NCI-H146 treated with DMSO at 0.1 percent for 48 hours (cell line): ENCODE data around the gene ZMYND10.

Experiments used
- DNase-seq: peaks from one replicate; lab custom pipeline; 2025; ENCODE audit not compliant: unreplicated experiment; lab: John Stamatoyannopoulos, UW

Gene ZMYND10

DNA sequence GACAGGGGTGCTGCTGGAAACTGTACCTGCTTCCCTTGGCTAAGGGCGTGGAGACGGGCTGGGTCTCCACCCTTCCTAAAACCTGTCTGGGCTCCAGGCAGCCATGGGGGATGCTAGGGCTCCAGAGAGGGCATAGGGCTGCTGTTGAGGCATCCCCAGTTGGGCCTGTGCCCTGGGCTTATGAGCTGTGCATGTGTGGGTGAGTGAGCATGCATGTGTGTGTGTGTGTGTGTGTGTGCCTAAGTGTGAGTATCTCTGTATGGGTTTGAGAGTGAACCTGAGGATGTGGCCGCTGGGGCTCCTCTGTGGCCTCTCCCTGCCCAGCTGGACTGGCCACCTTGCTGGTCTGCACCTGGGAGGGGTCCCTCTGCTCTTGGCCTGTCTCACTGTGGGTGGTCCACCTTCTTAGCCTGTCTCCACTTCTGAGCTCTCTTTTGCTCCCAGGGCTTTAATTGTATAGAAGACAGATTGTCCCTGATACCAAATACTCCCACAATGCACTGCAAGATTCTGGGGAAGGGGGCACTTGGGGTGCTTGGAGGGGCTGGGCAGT, 25.7 kb upstream of the ZMYND10 start:
- DNase-seq = no peak

DNA sequence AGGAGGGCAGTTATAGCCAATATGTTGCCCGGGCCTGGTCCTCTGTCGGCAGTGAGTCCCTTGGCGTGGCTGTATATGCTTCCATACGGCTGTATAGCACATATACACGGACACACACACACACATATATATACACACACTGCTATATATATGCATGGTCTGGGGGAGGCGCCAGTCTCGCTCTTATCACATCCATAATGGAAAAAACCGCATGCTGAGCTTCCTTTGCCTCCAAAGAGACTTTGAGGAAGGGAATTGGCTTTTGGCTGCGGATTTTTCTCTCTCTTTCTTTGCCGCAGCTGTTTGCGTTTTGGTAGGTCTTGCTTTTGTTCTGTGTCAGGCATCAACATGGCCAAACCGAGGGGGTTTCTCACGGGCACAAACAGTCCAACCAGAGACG, 25.1 kb upstream of the ZMYND10 start:
- no peak for DNase-seq

DNA sequence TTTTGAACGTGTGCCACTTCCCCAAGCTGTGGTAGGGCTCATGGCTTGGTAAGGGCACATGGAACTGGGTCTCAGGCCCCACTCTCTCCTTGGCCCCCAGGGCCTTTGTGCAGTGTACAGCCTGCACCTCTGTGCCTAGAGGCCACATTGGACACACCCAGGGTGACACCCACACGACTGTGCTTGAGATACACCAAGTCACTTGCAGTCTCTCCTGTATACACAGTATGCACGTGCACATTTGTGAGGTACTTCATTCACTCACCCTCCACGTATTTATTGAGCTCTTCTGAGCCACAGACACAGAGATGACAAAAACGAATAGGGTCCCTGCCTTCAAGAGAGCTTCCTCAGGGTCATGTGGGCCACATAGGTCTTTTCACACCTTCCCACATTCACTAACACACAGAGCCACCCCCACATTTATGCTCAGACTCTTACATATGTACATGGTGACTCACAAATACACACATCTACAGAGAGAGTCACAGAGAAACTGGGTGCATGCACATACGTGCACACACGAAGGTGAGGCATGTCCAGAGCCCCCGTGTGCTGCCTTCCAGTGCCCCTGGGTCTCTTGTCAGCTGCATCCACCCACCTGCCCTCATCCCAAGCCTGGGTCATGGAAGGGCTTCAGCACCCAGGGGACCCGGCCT, 23.6 kb upstream of the ZMYND10 start:
- no peak for DNase-seq

DNA sequence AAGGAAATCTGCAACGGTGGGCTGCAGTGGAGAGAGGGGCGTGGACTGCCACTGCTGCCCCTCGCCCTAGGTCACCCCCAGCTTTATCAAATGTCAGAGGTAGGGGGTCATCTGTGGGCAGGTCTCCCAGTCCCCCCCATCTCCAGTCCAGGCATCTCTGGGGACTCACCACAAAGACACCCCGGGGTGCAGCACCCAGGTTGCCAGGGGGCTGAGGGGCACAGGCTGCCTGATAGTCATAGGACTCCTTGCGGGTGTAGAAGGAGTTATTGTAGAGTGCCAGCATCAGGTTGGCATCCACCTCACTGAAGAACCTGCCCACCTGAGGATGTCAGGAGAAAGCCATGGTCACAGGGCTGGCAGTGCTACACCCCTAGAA, 20.3 kb upstream of the ZMYND10 start:
- DNase-seq = no peak

DNA sequence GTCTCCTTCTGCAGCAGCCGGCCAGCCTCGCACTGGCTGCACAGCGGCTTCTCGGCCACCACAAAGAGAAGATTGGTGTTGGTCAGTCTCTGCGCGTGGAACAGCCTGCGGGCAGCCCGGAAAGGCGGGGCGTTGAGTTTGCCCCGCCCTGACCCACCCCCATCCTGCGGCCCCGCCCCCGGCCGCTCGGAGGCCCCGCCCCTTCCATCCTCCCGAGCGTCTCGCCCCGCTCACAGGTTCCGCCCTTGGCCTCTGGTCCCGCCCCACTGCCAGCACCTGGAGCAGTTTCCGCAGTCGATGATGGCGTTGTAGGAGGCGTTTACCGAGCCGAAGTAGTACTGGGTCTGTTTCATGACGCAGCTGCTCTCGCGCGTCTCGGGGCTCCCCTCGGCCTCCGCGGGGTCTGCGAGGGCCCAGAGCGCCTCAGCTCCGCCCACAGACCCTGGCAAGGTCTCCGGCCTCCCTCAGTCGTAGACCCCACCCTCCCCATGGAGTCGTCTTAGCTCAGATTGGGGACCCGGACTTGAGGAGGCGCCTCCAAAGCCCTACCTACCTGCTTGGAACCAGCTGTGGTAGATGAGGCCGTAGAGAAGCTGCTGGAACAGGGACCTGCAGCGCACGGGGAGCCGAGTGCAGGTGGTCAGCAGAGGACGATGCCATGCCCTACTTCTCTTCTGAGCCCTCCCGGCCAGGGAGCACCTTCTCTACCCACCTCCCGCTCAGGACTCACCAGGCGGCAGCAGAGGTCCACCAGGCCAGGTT, 19.7 kb upstream of the ZMYND10 start:
- DNase-seq = peak; percentile 58

DNA sequence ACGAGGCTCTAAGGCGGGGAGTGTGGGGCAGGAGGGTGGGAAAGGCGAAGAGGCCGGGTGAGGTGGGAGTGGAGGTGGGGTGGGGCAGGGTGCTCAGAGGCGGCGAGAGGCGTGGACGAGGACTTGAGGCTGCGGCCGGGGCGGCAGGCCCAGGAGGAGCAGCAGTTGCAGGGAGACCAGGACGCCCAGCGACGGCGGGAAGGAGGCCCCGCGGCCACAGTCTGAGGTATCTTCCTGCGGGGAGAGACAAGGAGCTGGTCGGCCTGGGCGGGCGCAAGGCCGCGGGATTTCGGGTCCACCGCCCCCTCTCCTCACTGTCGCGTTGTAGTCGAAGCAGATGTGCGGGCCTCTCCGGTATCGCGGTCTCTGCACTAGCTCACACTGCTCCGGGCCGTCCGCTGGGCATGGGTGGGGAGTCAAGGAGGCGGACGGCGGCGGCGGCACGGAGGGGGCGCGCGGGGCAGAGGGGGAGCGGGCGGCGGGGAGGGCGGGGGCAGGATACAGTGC, 19.1 kb upstream of the ZMYND10 start:
- no peak for DNase-seq

DNA sequence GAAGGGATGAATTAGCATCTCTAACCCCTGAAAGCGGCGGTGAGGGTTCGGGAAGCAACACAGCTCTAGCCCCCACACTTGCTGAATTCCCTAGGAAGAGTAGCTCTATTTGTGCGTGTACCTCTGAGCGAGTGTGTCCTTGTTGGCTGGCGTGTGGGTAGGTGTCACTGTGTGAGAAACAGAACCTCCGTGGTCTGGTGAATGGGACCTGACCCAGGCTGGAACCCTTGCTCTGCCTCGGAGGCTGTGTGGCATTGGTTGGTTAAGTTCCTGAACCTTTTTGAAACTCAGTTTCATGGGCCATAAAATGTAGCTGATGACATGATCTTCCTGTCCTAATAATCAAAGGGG, 14.2 kb upstream of the ZMYND10 start:
- DNase-seq = no peak

DNA sequence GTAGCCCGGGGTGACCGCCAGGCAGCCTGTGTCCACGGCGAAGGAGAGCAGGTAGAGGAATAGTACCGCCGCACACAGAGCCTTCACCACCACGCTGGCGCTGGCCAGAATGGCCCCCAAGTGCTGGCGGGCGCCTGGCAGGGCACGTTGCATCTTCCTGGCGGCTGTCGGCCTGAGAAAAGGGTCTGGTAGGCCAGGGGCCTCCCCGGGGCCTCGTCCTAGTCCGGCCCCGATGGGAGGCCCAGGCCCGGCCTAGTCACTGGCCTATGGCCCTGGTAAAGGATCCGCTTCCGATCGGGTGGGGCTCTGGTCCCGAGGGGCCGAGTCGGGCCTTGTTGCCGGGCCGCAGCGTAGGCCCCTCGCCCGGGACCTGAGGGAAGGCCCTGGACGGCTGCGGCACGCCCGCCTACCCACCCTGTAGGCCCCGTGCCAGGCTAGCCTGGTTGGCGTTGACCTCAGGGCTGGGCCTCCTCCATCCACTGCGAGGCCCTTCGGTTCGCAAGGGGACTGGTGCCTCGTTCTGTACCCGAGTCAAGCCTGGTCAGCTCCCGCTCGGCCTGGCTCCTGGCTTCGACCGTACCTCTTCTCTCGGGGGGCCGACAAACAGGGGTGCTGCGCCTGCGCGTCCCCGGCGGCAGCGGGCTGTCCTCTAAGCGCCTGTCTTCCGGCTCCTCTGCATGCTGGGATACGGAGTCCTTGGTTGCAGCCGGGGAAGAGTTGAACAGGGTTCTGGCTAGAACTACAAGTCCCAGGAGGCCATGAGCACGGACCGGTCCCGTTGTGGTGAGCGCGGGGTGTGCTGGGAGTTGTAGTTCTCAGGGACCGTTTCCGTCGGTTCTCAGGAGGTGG, 13.6 kb upstream of the ZMYND10 start, which contains the start of gene TMEM115:
Gene TMEM115 (minus strand): TSS at position 611 of the 849 bp plus-strand sequence. CDS start 458 bp downstream, at position 153.
- peak; percentile 93 for DNase-seq

DNA sequence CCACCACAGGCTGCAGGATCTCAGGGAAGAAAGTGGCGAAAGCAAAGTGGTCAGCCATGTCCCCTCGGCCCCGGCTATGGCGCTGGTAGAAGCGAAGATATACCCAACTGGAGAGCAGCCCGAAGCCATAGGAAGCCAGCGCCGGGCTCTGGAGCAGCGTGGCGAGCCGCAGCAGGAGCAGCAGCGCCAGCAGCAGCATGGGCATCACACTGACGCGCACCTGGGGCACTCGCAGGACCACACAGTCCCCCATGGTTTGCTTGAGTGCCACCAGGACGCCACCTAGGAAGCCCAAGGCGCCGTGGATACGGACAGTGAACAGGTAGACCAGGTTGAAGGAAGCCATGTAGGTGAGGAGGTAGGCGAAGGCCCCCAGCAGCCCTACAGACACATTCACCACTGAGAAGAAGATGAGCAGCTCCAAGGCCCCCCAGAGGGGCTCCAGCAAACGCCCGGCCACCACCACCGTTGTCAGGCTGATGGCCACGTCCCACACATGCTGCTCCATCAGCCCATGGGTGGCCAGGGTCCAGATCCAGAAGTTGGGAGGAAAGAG, 12.9 kb upstream of the ZMYND10 start:
- DNase-seq = no peak

DNA sequence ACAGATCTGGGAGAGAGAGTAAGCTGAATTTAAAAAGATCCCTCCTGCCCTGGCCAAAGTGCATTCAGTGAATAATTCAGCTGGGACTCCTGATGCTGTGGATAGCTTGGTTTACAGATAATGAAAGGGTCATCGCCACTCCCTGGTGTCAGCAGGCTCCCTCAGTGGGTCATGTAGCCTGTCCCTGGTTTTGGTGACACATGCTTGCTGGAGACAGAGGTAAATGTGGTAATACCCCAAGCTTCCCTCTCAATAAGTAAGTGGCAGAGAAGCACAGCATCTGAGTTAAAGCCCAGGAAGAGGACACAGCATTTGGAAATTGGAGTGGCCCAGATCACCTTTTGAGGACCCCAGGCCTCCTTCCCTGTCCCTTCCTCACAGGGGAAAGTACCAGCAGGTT, 11.9 kb upstream of the ZMYND10 start:
- no peak for DNase-seq

DNA sequence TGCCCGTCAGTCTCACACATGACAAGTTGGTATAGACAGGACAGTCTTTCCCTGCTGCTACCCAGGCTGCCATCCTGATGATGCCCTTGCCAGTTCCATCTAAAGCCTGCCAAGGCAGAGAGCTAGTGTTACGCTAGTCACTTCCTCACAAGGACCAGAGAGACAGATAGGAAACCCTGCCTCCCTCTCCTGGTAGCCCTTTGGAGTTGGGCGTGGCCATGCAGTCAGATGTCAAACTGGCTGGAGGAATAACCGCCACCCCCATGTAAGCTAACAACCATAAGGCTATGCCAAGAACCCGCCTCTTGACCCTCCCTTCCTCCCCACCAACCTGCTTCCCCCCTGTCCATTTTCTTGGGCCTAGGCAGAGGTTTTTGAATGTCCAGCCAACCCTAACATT, 11.0 kb upstream of the ZMYND10 start:
- no peak for DNase-seq

DNA sequence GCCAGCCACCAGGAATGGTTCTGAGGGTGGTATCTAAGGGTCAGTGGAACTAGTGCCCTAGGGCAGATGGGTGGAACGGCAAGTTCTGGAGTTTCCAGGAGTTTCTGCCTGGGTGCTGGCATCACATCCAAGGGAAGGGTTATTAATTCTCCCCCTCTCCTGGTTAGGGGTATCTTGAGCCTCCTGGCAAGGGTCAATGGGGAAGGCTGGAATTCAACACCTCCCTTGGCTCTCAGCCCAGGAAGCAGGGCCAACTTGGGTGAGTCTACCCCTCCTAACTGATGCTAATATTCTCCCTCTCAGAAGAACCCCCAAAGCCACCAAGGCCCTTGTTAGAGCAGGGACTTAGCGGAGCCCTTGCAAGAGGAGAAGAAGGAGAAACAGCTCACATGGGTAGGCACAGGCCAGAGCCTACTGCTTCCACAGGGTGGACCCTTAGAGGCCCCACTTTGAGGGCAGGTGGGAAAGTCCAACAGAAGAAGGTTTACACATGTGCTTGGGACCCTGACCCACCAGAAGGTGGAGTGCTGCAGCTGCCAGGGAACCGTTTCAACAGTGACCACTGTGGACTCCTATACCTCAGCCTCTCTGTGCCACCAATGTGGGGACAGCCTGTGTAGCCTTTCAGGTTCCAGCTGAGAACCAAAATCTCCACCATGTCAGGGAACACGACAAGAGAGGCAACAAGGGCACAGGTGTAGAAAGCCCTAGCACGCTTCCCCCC, 10.5 kb upstream of the ZMYND10 start:
- DNase-seq = no peak

DNA sequence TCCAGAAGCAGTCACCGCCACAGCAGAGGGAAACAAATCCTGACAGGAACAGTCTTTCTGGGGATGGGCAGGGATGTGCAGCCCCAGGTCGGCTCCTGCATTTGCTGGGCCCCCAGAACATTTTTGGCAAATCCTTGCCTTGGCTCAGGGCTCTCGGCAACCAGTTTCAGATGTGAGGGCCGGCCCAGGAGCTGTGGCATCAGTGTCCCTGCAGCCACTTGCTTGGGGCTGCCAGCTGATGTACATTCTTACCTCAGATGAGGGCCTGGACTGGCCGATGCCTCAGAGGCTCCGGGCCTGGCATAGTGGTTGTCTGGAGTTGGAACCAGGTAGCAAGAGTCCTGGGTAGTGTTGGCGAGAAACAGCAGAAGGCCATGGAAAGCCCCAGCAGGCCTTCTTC, 9.3 kb upstream of the ZMYND10 start:
- no peak for DNase-seq

DNA sequence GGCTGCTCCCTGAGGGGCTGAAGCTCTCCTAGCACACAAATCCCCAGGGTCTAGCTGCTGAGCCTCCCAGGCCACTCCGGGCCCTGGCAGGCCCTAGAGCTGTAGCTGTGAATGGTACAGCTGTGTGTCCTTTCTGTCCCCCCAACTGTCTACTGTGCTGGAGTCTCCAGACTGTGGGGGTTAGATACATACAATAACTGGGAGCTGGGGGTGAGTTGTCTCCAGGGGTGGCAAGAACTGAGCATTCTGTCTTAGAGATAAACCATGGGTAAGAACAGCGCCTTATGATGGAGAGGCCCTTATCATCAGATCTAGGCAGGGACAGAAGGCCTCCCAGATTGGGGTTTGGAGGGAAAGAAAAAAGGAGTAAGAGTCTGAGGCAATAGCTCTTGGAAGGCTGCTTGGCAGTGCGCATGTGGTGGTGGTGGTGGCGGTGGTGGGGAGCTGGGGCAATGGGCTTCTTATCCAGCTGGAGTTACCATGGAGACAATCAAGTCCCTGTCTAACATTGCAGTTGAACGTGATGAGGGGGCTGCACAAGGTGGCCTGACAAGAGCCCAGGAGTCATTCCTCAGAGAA, 8.7 kb upstream of the ZMYND10 start:
- DNase-seq = no peak

DNA sequence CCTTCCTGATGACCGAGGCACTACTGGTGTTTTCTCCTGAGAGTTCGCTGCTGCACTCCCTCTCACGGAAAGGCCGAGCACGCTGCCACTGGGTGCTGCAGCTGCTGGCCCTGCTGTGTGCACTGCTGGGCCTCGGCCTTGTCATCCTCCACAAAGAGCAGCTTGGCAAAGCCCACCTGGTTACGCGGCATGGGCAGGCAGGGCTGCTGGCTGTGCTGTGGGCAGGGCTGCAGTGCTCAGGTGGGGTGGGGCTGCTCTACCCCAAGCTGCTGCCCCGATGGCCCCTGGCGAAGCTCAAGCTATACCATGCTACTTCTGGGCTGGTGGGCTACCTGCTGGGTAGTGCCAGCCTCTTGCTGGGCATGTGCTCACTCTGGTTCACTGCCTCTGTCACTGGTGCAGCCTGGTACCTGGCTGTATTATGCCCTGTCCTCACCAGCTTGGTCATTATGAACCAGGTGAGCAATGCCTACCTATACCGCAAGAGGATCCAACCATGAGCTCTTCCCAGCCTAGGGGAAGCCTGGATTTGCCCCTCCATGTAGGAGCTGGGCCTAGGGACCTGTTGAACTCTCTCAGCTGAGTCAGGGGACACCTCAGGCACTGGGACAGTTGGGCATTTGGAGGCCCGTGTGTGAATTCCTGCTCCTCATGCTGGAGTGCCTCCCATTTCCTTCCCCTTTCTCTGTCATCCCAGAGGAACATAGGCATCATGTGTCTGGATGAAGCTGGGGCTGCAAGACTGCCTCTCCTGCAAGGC, 7.9 kb upstream of the ZMYND10 start:
- DNase-seq = no peak

DNA sequence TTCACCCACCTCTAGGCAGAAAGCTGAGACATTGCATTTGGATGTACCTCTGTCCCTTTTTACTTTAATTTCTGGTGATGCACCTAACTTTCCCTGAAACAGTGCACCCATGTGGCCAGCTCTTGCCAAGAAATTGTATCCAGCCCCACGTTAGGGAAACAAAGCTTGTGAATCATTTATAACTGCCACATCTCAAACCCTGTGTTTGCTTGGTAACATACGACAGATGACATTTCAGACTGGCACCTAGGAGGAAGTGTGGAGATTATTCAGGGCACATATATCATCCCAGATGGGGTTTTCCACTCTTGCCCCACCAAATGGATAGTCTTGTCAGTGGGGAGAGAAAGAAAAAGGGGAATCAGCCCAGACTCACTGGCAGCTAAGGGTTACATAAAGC, 7.2 kb upstream of the ZMYND10 start:
- DNase-seq = no peak

DNA sequence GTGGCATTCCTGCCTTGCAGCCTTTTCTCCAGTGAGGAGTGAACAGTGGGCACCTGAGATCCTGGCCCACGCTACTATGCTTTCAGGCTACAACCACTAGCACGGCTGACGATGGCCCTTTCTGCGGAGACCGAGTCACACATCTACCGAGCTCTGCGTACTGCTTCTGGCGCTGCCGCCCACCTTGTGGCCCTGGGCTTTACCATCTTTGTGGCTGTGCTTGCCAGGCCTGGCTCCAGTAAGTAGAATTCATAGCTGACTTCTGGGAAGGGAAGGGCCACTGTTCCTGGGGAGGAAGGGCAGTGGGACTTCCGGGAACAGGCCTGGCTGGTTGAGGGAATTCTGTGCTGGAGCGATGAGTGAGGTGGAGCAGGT, 5.8 kb upstream of the ZMYND10 start:
- no peak for DNase-seq

DNA sequence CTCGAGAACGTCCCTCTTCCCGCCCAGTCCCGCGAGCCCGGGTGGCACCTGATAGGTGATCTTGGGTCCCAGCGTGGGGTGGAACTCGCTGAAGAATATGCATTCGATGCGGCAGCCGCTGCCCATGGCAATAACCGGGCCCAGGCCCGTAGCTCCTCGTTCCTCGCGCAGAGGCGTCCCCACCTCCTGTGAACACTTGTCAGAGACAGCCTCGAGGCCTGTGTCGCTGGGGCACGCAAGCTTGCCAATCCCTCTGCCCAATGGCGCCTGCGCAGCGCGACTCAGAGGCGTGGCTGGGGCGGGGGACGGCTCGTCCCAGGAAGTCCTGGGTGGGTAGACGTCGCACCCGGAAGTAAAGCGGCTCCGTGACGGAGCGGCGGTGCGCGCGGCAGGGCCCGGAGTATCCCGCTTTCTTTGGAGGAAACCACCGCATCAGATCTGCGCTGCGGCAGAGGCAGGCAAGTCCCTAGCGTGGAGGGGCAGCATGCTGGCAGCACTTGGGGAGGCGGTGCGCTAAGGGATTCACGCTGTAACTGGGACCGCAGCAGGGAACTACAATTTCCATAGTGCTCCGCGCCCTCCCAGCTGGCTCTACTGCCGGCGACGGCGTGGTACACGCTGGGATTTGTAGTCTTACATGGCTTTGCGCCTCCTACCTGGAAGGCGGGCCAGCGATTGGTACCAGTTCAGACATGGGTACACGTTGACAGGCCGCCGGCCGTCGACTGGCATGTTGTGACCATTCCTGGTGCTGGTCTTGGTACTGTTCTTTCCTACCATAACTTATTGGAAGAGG, 5.2 kb upstream of the ZMYND10 start, which contains the start of the genes CYB561D2 and NPRL2:
Gene CYB561D2 (plus strand): TSS at position 336 of the 796 bp plus-strand sequence. CDS start 572 bp downstream, outside the sequence.
Gene NPRL2 (minus strand): TSS at position 249 of the 796 bp plus-strand sequence. CDS start 123 bp downstream, at position 126.
- peak; percentile 76 for DNase-seq
